Fibroblast of lung (primary cell): ENCODE data around the gene ATP11A.

Experiments
- EZH2 ChIP-seq: IDR thresholded peaks from 2 replicates; pipeline ENCODE4 v1.5.1; 2012; ENCODE audit warnings: low read length, control low read depth, mild to moderate bottlenecking; ENCODE audit errors: missing control alignments
- TF ChIP-seq, protein P1 (sequence below), 2 donors: IDR thresholded peaks in 1 of 2; conservative IDR thresholded peaks in 1 of 2; 1 replicate in 1 of 2; 2 replicates in 1 of 2; pipeline ENCODE4 v1.5.1; 2011 to 2012; ENCODE audit warnings: low read length in 2 of 2, control low read depth in 1 of 2, inconsistent platforms in 1 of 2, low read depth in 1 of 2, mild to moderate bottlenecking in 1 of 2

DNA sequence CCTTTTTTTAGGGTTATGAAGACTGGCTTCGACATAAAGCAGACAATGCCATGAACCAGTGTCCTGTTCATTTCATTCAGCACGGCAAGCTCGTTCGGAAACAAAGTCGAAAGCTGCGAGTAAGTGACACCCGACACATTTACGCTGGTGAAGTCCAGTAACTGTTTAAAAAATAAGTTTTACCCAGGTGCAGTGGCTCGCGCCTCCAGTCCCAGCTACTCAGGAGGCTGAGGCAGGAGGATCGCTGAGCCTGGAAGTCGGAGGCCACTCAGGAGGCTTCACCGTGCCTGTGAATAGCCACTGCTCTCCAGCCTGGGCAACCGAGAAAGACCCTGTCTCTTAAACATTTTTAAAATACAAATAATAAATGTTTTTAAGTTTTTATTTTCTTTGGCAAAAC, 120.8 kb downstream of the ATP11A start:
- TF ChIP-seq, protein P1, sequence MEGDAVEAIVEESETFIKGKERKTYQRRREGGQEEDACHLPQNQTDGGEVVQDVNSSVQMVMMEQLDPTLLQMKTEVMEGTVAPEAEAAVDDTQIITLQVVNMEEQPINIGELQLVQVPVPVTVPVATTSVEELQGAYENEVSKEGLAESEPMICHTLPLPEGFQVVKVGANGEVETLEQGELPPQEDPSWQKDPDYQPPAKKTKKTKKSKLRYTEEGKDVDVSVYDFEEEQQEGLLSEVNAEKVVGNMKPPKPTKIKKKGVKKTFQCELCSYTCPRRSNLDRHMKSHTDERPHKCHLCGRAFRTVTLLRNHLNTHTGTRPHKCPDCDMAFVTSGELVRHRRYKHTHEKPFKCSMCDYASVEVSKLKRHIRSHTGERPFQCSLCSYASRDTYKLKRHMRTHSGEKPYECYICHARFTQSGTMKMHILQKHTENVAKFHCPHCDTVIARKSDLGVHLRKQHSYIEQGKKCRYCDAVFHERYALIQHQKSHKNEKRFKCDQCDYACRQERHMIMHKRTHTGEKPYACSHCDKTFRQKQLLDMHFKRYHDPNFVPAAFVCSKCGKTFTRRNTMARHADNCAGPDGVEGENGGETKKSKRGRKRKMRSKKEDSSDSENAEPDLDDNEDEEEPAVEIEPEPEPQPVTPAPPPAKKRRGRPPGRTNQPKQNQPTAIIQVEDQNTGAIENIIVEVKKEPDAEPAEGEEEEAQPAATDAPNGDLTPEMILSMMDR (conservative IDR thresholded peaks at IDR 0.05 in 1 of 2, IDR thresholded peaks at IDR 0.05 in 1 of 2; ENCODE audit: low read depth in 1 of 2, low read length in 2 of 2), result no peak
- no peak for TF ChIP-seq EZH2
